Stimulated activated CD4-positive, alpha-beta T cell treated with anti-CD3 and anti-CD28 coated beads, Interleukin-12 subunit alpha, Interleukin-12 subunit beta, amount 100 ng/mL, for 4 hours (primary cell): Measurements from ENCODE around the gene ABCA7.
A peak's percentile ranks its signal among the peaks of the same experiment; 100 is the strongest.
"Not testable (repeated sequence)": the region's sequence is repeated elsewhere in the genome, so short reads cannot be mapped to it uniquely, and the experiment has no call there.

Experiments used
- DNase-seq: peaks from one replicate; pipeline ENCODE4 v3.0.0-alpha.2; 2020

Gene ABCA7

GRCh38 chr19:1108291-1109031 lies 68.6 kb downstream of the ABCA7 start:
- DNase-seq: no peak

GRCh38 chr19:1109032-1109551 lies 69.2 kb downstream of the ABCA7 start:
- no peak for DNase-seq

GRCh38 chr19:1109697-1110671 lies 70.1 kb downstream of the ABCA7 start:
- DNase-seq: no peak

GRCh38 chr19:1110809-1111640 lies 71.1 kb downstream of the ABCA7 start:
- DNase-seq: no peak

- DNase-seq: no peak
Observed at GRCh38 chr19:1111641-1112267, 71.8 kb downstream of the ABCA7 start.

- DNase-seq: no peak
Observed at GRCh38 chr19:1112268-1113029, 72.5 kb downstream of the ABCA7 start.

- DNase-seq: peak; percentile 84
Observed at GRCh38 chr19:1113030-1113985, 73.4 kb downstream of the ABCA7 start.

- DNase-seq: no peak
Observed at GRCh38 chr19:1113986-1114483, 74.1 kb downstream of the ABCA7 start.

- not testable (repeated sequence) for DNase-seq
Observed at GRCh38 chr19:1114728-1115127, 74.8 kb downstream of the ABCA7 start.
